Left hindlimb (tissue), 1 donor: ENCODE results near the gene DGKQ.

Experiments used
- DNase-seq: peaks from one replicate; pipeline ENCODE4 v3.0.0-alpha.2; 2018

DGKQ gene

GRCh38 chr4:960636-961350, 12.6 kb downstream of the DGKQ start:
- DNase-seq = no peak

GRCh38 chr4:960140-960635, 13.2 kb downstream of the DGKQ start:
- DNase-seq = peak; percentile 23

- peak; percentile 28 for DNase-seq
Observed at GRCh38 chr4:959338-960139, 13.8 kb downstream of the DGKQ start.

- peak; percentile 34 for DNase-seq
Observed at GRCh38 chr4:958696-959337, 14.6 kb downstream of the DGKQ start.

GRCh38 chr4:958314-958665, 15.1 kb downstream of the DGKQ start:
- peak; percentile 28 for DNase-seq

GRCh38 chr4:957581-958313, 15.6 kb downstream of the DGKQ start:
- peak; percentile 13 for DNase-seq

GRCh38 chr4:957231-957580, 16.2 kb downstream of the DGKQ start:
- DNase-seq = peak; percentile 23

- peak; percentile 18 for DNase-seq
Observed at GRCh38 chr4:956531-957230, 16.7 kb downstream of the DGKQ start.

GRCh38 chr4:955931-956381, 17.4 kb downstream of the DGKQ start:
- peak; percentile 23 for DNase-seq

GRCh38 chr4:955161-955921, 18.0 kb downstream of the DGKQ start:
- DNase-seq = peak; percentile 25

GRCh38 chr4:954211-955020, 19.0 kb downstream of the DGKQ start:
- peak; percentile 10 for DNase-seq

GRCh38 chr4:953574-953915, 19.8 kb downstream of the DGKQ start:
- DNase-seq = no peak

GRCh38 chr4:952881-953573, 20.3 kb downstream of the DGKQ start:
- DNase-seq = peak; percentile 24

- DNase-seq = peak; percentile 21
Observed at GRCh38 chr4:951594-952468, 21.5 kb downstream of the DGKQ start.

- DNase-seq = peak; percentile 14
Observed at GRCh38 chr4:951186-951585, 22.2 kb downstream of the DGKQ start.

GRCh38 chr4:950136-951020, 23.0 kb downstream of the DGKQ start:
- peak; percentile 17 for DNase-seq

- DNase-seq = peak; percentile 17
Observed at GRCh38 chr4:949656-950055, 23.7 kb downstream of the DGKQ start.

- DNase-seq = peak; percentile 21
Observed at GRCh38 chr4:948936-949300, 24.5 kb downstream of the DGKQ start.
